Right lobe of liver (tissue), 6 donors: Measurements from ENCODE around the gene PNMA8C. TPM values are rescaled to one million over a fixed set of nuclear protein-coding genes. Genes with fewer than 3 reads are reported as not detected.

Source experiments
- ATAC-seq, 4 donors: fragments of 200-7000 bp; cut with Tn5 transposase; one replicate each; pipeline ENCODE4 v1.9.1; 2020; ENCODE audit warnings: mild to moderate bottlenecking in 4 of 4, moderate library complexity in 4 of 4
- DNase-seq, 3 donors: peaks; one replicate each; pipeline ENCODE4 v3.0.0-alpha.2; 2020
- H3K27ac ChIP-seq, 3 donors: fragments of 200-600 bp; one replicate each; pipeline ENCODE4 v1.8.0; 2022
- H3K27me3 ChIP-seq, 2 donors: fragments of 200-600 bp; one replicate each; pipeline ENCODE4 v1.8.0; 2022
- H3K36me3 ChIP-seq, 4 donors: fragments of 200-600 bp; sonication (generic) in 1 of 4; one replicate each; pipeline versions ENCODE4 v1.5.1 to v1.8.0; 2017 to 2022; ENCODE audit warnings: control low read depth in 1 of 4
- H3K4me1 ChIP-seq, 4 donors: fragments of 200-600 bp; sonication (generic) in 1 of 4; one replicate each; pipeline versions ENCODE4 v1.5.1 to v1.8.0; 2017 to 2022; ENCODE audit warnings: control low read depth in 1 of 4
- H3K4me3 ChIP-seq, 3 donors: fragments of 200-600 bp; one replicate each; pipeline ENCODE4 v1.8.0; 2022
- H3K9me3 ChIP-seq, 4 donors: fragments of 200-600 bp; sonication (generic) in 1 of 4; one replicate each; pipeline versions ENCODE4 v1.5.1 to v1.8.0; 2017 to 2022; ENCODE audit warnings: control low read depth in 1 of 4
- CTCF ChIP-seq, 4 donors: fragments of 200-600 bp in 3 of 4; fragments of 450-650 bp in 1 of 4; IDR thresholded peaks; one replicate each; pipeline versions ENCODE4 v1.5.1 to v1.8.0; 2016 to 2022; ENCODE audit warnings: antibody characterized with exemption in 4 of 4, mild to moderate bottlenecking in 2 of 4
- POLR2A ChIP-seq: fragments of 450-650 bp; IDR thresholded peaks from one replicate; pipeline ENCODE4 v1.6.1; 2017; ENCODE audit warnings: antibody characterized with exemption, mild to moderate bottlenecking
- WGBS: methylation state at CpG from one replicate; pipeline ENCODE4 v1.1.6; 2018; ENCODE audit warnings: low coverage, low lambda C conversion rate; ENCODE audit not compliant: insufficient coverage; ENCODE audit errors: missing lambda C conversion rate; 5-methylcytosine and 5-hydroxymethylcytosine counted together
- intact Hi-C, 2 donors: fragments of 100-400 bp; cut with DNase I; formaldehyde crosslinking; loops; one replicate each; pipeline versions ENCODE4 v1.11.2 to v1.14.1; 2022
- long read RNA-seq: library from polyadenylated mRNA; unstranded; transcript quantifications from one replicate; pipeline ENCODE4 v2.0.0, GENCODE V29; 2019
- total RNA-seq, 6 experiments: library from RNA; depleted of rRNA in 2 of 6; stranded (reverse); fragments of >200 nt in 2 of 6; fragmentation: NEBNext Ultra II Directional in 3 of 6; extraction: Animal tissue kit (Norgen Biotek cat#: 25700) in 3 of 6; gene quantifications; one replicate each; pipeline versions ENCODE4 v1.1.0 to v1.2.4, GENCODE V29; 2016 to 2023
- donor health status: DM: no; HTN: yes; CAD: no.
- donor health status: DM: no; HTN: no; CAD: no.
- donor health status: DM: no; HTN: no; CAD: no.
- donor health status: DM: no; HTN: yes; CAD: no.
- donor health status: DM: no; HTN: yes; CAD: no.

Gene PNMA8C
- total RNA-seq = not detected
- long read RNA-seq = 0 reads

- peak; percentile 68 to 86 (median 85) for DNase-seq
- Histone ChIP-seq H3K4me1 (peaks cover 0 to 4% (median 0%) of the 10 kb centered on the region in 4 donors), H3K4me3 (no peak within 1 kb of the TSS), H3K36me3 (no peaks in the 10 kb centered on the region), H3K27me3 (peaks cover 0 to 4% of the 10 kb centered on the region in 2 donors), H3K27ac (no peak within 1 kb of the TSS), H3K9me3 (no peaks in the 10 kb centered on the region)
- peak; percentile 73 to 88 (median 78) for ATAC-seq
- TF ChIP-seq POLR2A (no peak), CTCF (IDR thresholded peaks at IDR 0.05) (no peak)
- 42% methylated on average over 19 of the region's 52 CpGs for WGBS
- intact Hi-C loops = no loop called here
These were observed at the start of gene PNMA8C for GRCh38 chr19:46428239-46429135. Gene PNMA8C (minus strand): TSS chr19:46428936. CDS start chr19:46428359, 577 bp downstream.

- H3K9me3 ChIP-seq = no peaks in the 10 kb centered on the region
- intact Hi-C loops = no loop called here
- TF ChIP-seq POLR2A = no peak
- TF ChIP-seq CTCF (IDR thresholded peaks at IDR 0.05) = no peak
- no peak overlapping the region for H3K4me3 ChIP-seq
- WGBS = 9% methylated on average over 2 of the region's 2 CpGs
- H3K27ac ChIP-seq = no peak overlapping the region
- no peak for ATAC-seq
- DNase-seq = no peak
- no peaks in the 10 kb centered on the region for H3K36me3 ChIP-seq
- H3K27me3 ChIP-seq = peaks cover 0 to 5% of the 10 kb centered on the region in 2 donors
- H3K4me1 ChIP-seq = peaks cover 0 to 6% (median 0%) of the 10 kb centered on the region in 4 donors
These were observed 47.2 kb upstream of the PNMA8C start for GRCh38 chr19:46475986-46476385.

DNA sequence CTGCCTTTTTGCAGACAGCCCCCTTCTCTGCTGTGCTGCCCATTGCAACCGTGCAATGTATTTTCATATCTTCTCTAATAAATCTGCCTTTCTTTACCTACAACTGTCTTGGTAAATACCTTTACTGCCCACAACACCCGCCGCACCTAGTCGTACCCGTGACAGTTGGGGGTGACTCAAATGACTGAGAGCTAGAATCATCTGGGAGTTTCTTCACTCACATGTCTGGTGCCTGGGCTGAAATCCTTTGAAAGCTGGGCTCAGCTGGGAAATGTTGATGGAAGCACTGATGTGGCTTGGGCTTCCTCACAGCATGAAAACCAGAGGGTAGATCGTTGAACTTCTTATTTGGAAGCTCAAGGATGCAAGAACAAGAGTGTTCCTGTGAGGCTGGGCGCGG lies 45.5 kb upstream of the PNMA8C start:
- Histone ChIP-seq H3K9me3 (no peaks in the 10 kb centered on the region), H3K27ac (no peak overlapping the region), H3K36me3 (no peaks in the 10 kb centered on the region), H3K4me1 (peaks cover 0 to 6% (median 0%) of the 10 kb centered on the region in 4 donors), H3K4me3 (no peak overlapping the region), H3K27me3 (peaks cover 0 to 5% of the 10 kb centered on the region in 2 donors)
- ATAC-seq = no peak
- intact Hi-C loops = no loop called here
- 80% methylated on average over 8 of the region's 8 CpGs for WGBS
- DNase-seq = no peak
- TF ChIP-seq POLR2A (no peak), CTCF (IDR thresholded peaks at IDR 0.05) (no peak)

- intact Hi-C loops = no loop called here
- DNase-seq (no peak), ATAC-seq (no peak)
- no peaks in the 10 kb centered on the region for H3K9me3 ChIP-seq
- no peak overlapping the region for H3K4me3 ChIP-seq
- H3K4me1 ChIP-seq = peaks cover 0 to 6% (median 0%) of the 10 kb centered on the region in 4 donors
- no peak for TF ChIP-seq CTCF (IDR thresholded peaks at IDR 0.05)
- no peak for TF ChIP-seq POLR2A
- H3K27ac ChIP-seq = no peak overlapping the region
- no peaks in the 10 kb centered on the region for H3K36me3 ChIP-seq
- peaks cover 0 to 5% of the 10 kb centered on the region in 2 donors for H3K27me3 ChIP-seq
- 52% methylated on average over 3 of the region's 4 CpGs for WGBS
These were observed 43.9 kb upstream of the PNMA8C start for GRCh38 chr19:46472592-46472991.
